H1 (cell line): ENCODE results near the gene PSMB3. TPM values are rescaled to one million over a fixed set of nuclear protein-coding genes. Genes with fewer than 3 reads are reported as not detected.
"Not testable (repeated sequence)": the region's sequence is repeated elsewhere in the genome, so short reads cannot be mapped to it uniquely, and the experiment has no call there.

Source experiments
- CTCF ChIA-PET: fragments of 300-600 bp; sonication (Branson Sonifier 250); formaldehyde crosslinking; loops from one replicate; lab custom pipeline; 2021; ENCODE audit not compliant: partially characterized antibody; lab: Charles Lee
- POLR2A ChIA-PET: fragments of 300-600 bp; sonication (Branson Sonifier 250); formaldehyde crosslinking; loops from one replicate; lab custom pipeline; 2021; ENCODE audit warnings: inconsistent platforms; ENCODE audit not compliant: partially characterized antibody; lab: Charles Lee
- DNase-seq, 2 experiments: peaks; one replicate each; pipeline versions ENCODE4 v3.0.0 to v3.0.0-alpha.2; 2010 to 2022; ENCODE audit warnings: low spot score in 2 of 2, low read depth in 1 of 2, mixed read lengths in 1 of 2
- FAIRE-seq: peaks from 2 replicates; lab custom pipeline; 2011; peaks lifted over from hg19 to GRCh38; lab: Jason Lieb, UNC
- H2AFZ ChIP-seq: 2 replicates; pipeline ENCODE4 v1.8.1; 2012; ENCODE audit warnings: low read length, inconsistent platforms
- H2AK5ac ChIP-seq: 2 replicates; pipeline ENCODE4 v1.6.1; 2013; ENCODE audit warnings: low read depth, low read length
- H2BK120ac ChIP-seq: replicated peaks from 2 replicates; pipeline ENCODE3; 2013; ENCODE audit warnings: low read depth, low read length, inconsistent platforms
- H2BK12ac ChIP-seq: 2 replicates; pipeline ENCODE4 v1.6.1; 2013; ENCODE audit warnings: low read depth, low read length
- H2BK15ac ChIP-seq: 2 replicates; pipeline ENCODE4 v1.6.1; 2013; ENCODE audit warnings: low read length
- H2BK20ac ChIP-seq: 2 replicates; pipeline ENCODE4 v1.6.1; 2013; ENCODE audit warnings: low read length
- H2BK5ac ChIP-seq: 2 replicates; pipeline ENCODE4 v1.6.1; 2013; ENCODE audit warnings: low read depth, low read length
- H3K14ac ChIP-seq: 2 replicates; pipeline ENCODE4 v1.6.1; 2013; ENCODE audit warnings: inconsistent platforms; ENCODE audit not compliant: insufficient read length
- H3K18ac ChIP-seq: 2 replicates; pipeline ENCODE4 v1.6.1; 2013; ENCODE audit warnings: low read length; ENCODE audit errors: extremely low read depth
- H3K23ac ChIP-seq: 2 replicates; pipeline ENCODE4 v1.6.1; 2013; ENCODE audit warnings: inconsistent platforms; ENCODE audit not compliant: insufficient read length
- H3K23me2 ChIP-seq: 2 replicates; pipeline ENCODE4 v1.6.1; 2013; ENCODE audit warnings: low read depth, low read length
- H3K27ac ChIP-seq: 2 replicates; pipeline ENCODE4 v1.6.1; 2011; ENCODE audit warnings: low read depth, low read length, inconsistent platforms
- H3K27me3 ChIP-seq, 4 experiments: replicated peaks in 1 of 4; 1 replicate in 1 of 4; 2 replicates in 3 of 4; pipeline versions ENCODE4 v1.6.1 to v1.8.1; 2011 to 2013; ENCODE audit warnings: low read length in 3 of 4, mild to moderate bottlenecking in 3 of 4, inconsistent platforms in 2 of 4, mixed read lengths in 2 of 4, moderate library complexity in 1 of 4; ENCODE audit not compliant: control insufficient read depth in 3 of 4, insufficient read depth in 3 of 4; ENCODE audit errors: extremely low read depth in 1 of 4
- H3K36me3 ChIP-seq, 4 experiments: 2 replicates each; pipeline versions ENCODE4 v1.6.1 to v1.8.1; 2011 to 2013; ENCODE audit warnings: mild to moderate bottlenecking in 4 of 4, low read length in 3 of 4, moderate library complexity in 2 of 4, control low read depth in 1 of 4, inconsistent platforms in 1 of 4; ENCODE audit not compliant: insufficient read depth in 4 of 4, control insufficient read depth in 2 of 4
- H3K4ac ChIP-seq: replicated peaks from 2 replicates; pipeline ENCODE3; 2013; ENCODE audit warnings: low read length, low read depth, mixed read lengths, inconsistent platforms; ENCODE audit not compliant: insufficient read length
- H3K4me1 ChIP-seq, 4 experiments: replicated peaks in 1 of 4; 1 replicate in 1 of 4; 2 replicates in 3 of 4; pipeline versions ENCODE4 v1.6.1 to v1.8.1; 2011 to 2013; ENCODE audit warnings: low read length in 3 of 4, inconsistent platforms in 2 of 4, mixed read lengths in 1 of 4; ENCODE audit not compliant: insufficient read depth in 4 of 4, control insufficient read depth in 3 of 4
- H3K4me2 ChIP-seq, 2 experiments: 2 replicates each; pipeline versions ENCODE4 v1.6.1 to v1.8.1; 2011 to 2013; ENCODE audit warnings: low read depth in 2 of 2, low read length in 2 of 2, control low read depth in 1 of 2, inconsistent platforms in 1 of 2, mild to moderate bottlenecking in 1 of 2; ENCODE audit not compliant: insufficient read depth in 1 of 2
- H3K4me3 ChIP-seq, 4 experiments: fragments of 200-600, 300-600 bp in 1 of 4; sonication (generic), shearing (Covaris generic), sonication (Bioruptor Twin) in 1 of 4; 2 replicates each; pipeline versions ENCODE4 v1.5.1 to v1.8.1; 2011 to 2016; ENCODE audit warnings: low read length in 4 of 4, low read depth in 3 of 4, control low read depth in 2 of 4, inconsistent platforms in 2 of 4, mild to moderate bottlenecking in 2 of 4, mixed read lengths in 1 of 4, moderate library complexity in 1 of 4; ENCODE audit not compliant: insufficient read depth in 2 of 4; ENCODE audit errors: extremely low read depth in 1 of 4
- H3K56ac ChIP-seq: replicated peaks from 2 replicates; pipeline ENCODE3; 2013; ENCODE audit warnings: low read depth, mild to moderate bottlenecking, mixed read lengths, low read length, inconsistent platforms; ENCODE audit not compliant: insufficient read length
- H3K79me1 ChIP-seq: 2 replicates; pipeline ENCODE4 v1.6.1; 2013; ENCODE audit warnings: low read depth, low read length, control low read depth
- H3K79me2 ChIP-seq, 2 experiments: 2 replicates each; pipeline versions ENCODE4 v1.6.1 to v1.8.1; 2012 to 2013; ENCODE audit warnings: low read length in 2 of 2, mild to moderate bottlenecking in 2 of 2, inconsistent platforms in 1 of 2; ENCODE audit not compliant: insufficient read depth in 2 of 2, control insufficient read depth in 1 of 2
- H3K9ac ChIP-seq, 4 experiments: replicated peaks in 1 of 4; 1 replicate in 1 of 4; 2 replicates in 3 of 4; pipeline versions ENCODE4 v1.6.1 to v1.8.1; 2011 to 2013; ENCODE audit warnings: low read depth in 3 of 4, low read length in 3 of 4, control low read depth in 2 of 4, mild to moderate bottlenecking in 2 of 4, moderate library complexity in 2 of 4, inconsistent platforms in 1 of 4; ENCODE audit errors: extremely low read depth in 1 of 4
- H3K9me3 ChIP-seq, 2 experiments: 2 replicates each; pipeline versions ENCODE4 v1.6.1 to v1.8.1; 2012 to 2013; ENCODE audit warnings: mild to moderate bottlenecking in 2 of 2, moderate library complexity in 2 of 2, control low read depth in 1 of 2, inconsistent platforms in 1 of 2, low read depth in 1 of 2, low read length in 1 of 2, mixed read lengths in 1 of 2; ENCODE audit not compliant: insufficient read depth in 2 of 2
- H4K20me1 ChIP-seq, 2 experiments: replicated peaks in 1 of 2; 2 replicates each; pipeline versions ENCODE3 to v1.8.1; 2011 to 2013; ENCODE audit warnings: inconsistent platforms in 2 of 2, low read length in 2 of 2, mild to moderate bottlenecking in 1 of 2; ENCODE audit not compliant: insufficient read depth in 2 of 2, control insufficient read depth in 1 of 2
- H4K5ac ChIP-seq: 2 replicates; pipeline ENCODE4 v1.6.1; 2013; ENCODE audit warnings: low read length, low read depth, mixed read lengths, inconsistent platforms; ENCODE audit not compliant: insufficient read length
- H4K8ac ChIP-seq: 2 replicates; pipeline ENCODE4 v1.8.0; 2013; ENCODE audit warnings: mild to moderate bottlenecking, moderate library complexity, low read length, inconsistent platforms; ENCODE audit not compliant: insufficient read depth; ENCODE audit errors: extremely low read depth
- H4K91ac ChIP-seq: replicated peaks from 2 replicates; pipeline ENCODE3; 2013; ENCODE audit warnings: low read length, mixed read lengths, inconsistent platforms; ENCODE audit not compliant: insufficient read length
- BRCA1 ChIP-seq: IDR thresholded peaks from 2 replicates; pipeline ENCODE4 v1.6.1; 2012; ENCODE audit warnings: low read depth, low read length, improper control_type of control experiment
- EGR1 ChIP-seq: IDR thresholded peaks from 2 replicates; pipeline ENCODE4 v1.6.1; 2011; ENCODE audit warnings: low read depth, low read length, borderline replicate concordance
- EP300 ChIP-seq, 2 experiments: IDR thresholded peaks; 1 replicate in 1 of 2; 2 replicates in 1 of 2; pipeline ENCODE4 v1.6.1; 2011 to 2012; ENCODE audit warnings: low read depth in 2 of 2, low read length in 2 of 2, mild to moderate bottlenecking in 2 of 2, borderline replicate concordance in 1 of 2, inconsistent platforms in 1 of 2, moderate library complexity in 1 of 2
- HDAC6 ChIP-seq: IDR thresholded peaks from one replicate; pipeline ENCODE4 v1.7.1; 2012; ENCODE audit warnings: low read depth, mild to moderate bottlenecking, inconsistent platforms, low read length, moderate library complexity
- JUND ChIP-seq: IDR thresholded peaks from 2 replicates; pipeline ENCODE4 v1.6.1; 2011; ENCODE audit warnings: mild to moderate bottlenecking, improper control_type of control experiment, low read length
- KDM1A ChIP-seq: fragments of 200-600, 300-600 bp; sonication (generic); IDR thresholded peaks from 2 replicates; pipeline ENCODE4 v1.7.1; 2016; ENCODE audit warnings: mild to moderate bottlenecking, low read length, borderline replicate concordance
- PHF8 ChIP-seq: fragments of 200-600 bp; sonication (generic); conservative IDR thresholded peaks from 2 replicates; pipeline ENCODE4 v1.7.1; 2012; ENCODE audit warnings: low read depth, mild to moderate bottlenecking, inconsistent platforms, low read length, moderate library complexity
- POLR2A ChIP-seq, 2 experiments: IDR thresholded peaks; 1 replicate in 1 of 2; 2 replicates in 1 of 2; pipeline ENCODE4 v1.6.1; 2011; ENCODE audit warnings: low read depth in 2 of 2, low read length in 2 of 2, mild to moderate bottlenecking in 2 of 2; ENCODE audit errors: control extremely low read depth in 1 of 2
- RBBP5 ChIP-seq: IDR thresholded peaks from 2 replicates; pipeline ENCODE4 v1.7.1; 2012; ENCODE audit warnings: low read depth, mild to moderate bottlenecking, inconsistent platforms, low read length, moderate library complexity, borderline replicate concordance
- SIRT6 ChIP-seq: IDR thresholded peaks from one replicate; pipeline ENCODE4 v1.7.1; 2012; ENCODE audit warnings: low read length, inconsistent platforms
- YY1 ChIP-seq: IDR thresholded peaks from 2 replicates; pipeline ENCODE4 v1.6.1; 2011; ENCODE audit warnings: low read depth, mild to moderate bottlenecking, low read length
- WGBS, 2 experiments: shearing (Covaris generic) in 1 of 2; methylation state at CpG; one replicate each; pipeline versions ENCODE4 v1.1.6 to v1.1.7; 2013 to 2015; ENCODE audit warnings: low lambda C conversion rate in 2 of 2, mixed read lengths in 2 of 2, inconsistent platforms in 1 of 2, low coverage in 1 of 2, missing lambda C conversion rate in 1 of 2; ENCODE audit not compliant: insufficient replicate concordance in 2 of 2, insufficient coverage in 1 of 2, insufficient read length in 1 of 2; ENCODE audit errors: extremely low coverage in 1 of 2, missing lambda C conversion rate in 1 of 2; 5-methylcytosine and 5-hydroxymethylcytosine counted together
- polyA plus RNA-seq, 7 experiments: library from polyadenylated mRNA; depleted of rRNA in 3 of 7; stranded (reverse) in 5 of 7; unstranded in 2 of 7; fragments of >200 nt in 5 of 7; fragments of 200-250 nt in 2 of 7; gene quantifications; 1 replicate in 5 of 7; 2 replicates in 1 of 7; 4 replicates in 1 of 7; pipeline versions ENCODE4 v1.2.1 to v1.2.3, GENCODE V29; 2011 to 2013; ENCODE audit warnings: missing spikeins in 2 of 7, mixed read lengths in 2 of 7
- total RNA-seq: library from RNA; stranded (reverse); fragmentation: NEBNext Ultra II Directional; extraction: Animal tissue kit (Norgen Biotek cat#: 25700); gene quantifications from 2 replicates; pipeline ENCODE4 v1.2.1, GENCODE V29; 2021

Gene PSMB3
- total and polyA plus RNA-seq, 2 of the 8 experiments (the other 6 are each of a cell fraction or from before 2014, with no cell fraction given) = 291 to 914 TPM

DNA sequence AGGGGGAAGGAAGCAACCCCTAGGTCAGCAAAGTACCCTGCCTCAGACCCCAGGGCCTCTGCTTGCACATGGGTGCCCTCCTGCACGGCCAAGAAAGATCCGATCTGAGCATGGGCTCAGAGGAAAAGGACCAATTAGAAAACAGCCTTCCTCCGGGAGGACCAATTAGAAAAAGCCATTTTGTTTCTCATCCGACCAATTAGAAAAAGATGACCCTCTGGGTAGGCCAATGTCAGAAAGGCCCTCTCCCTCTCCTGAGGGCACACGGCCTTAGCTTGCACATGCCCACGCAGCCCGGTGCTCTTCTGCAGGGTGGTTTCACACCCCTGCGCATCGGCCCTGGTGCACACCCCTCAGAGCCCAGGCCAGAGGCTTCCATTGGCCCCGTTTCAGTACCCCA, 27.5 kb upstream of the PSMB3 start (continued):
- TF ChIP-seq EGR1 = no peak
- TF ChIP-seq PHF8 = no peak
- TF ChIP-seq RBBP5 = no peak
- no peak for TF ChIP-seq JUND
- TF ChIP-seq EP300 (IDR thresholded peaks at IDR 0.05; ENCODE audit: borderline replicate concordance in 1 of 2, low read depth in 2 of 2, low read length in 2 of 2) = no peak
- TF ChIP-seq BRCA1 = no peak
- no peak for TF ChIP-seq HDAC6
- no peak for TF ChIP-seq YY1
- no peak for TF ChIP-seq SIRT6
- TF ChIP-seq POLR2A (IDR thresholded peaks at IDR 0.05; ENCODE audit: control extremely low read depth in 1 of 2, low read depth in 2 of 2, low read length in 2 of 2) = no peak
- TF ChIP-seq KDM1A = no peak

DNA sequence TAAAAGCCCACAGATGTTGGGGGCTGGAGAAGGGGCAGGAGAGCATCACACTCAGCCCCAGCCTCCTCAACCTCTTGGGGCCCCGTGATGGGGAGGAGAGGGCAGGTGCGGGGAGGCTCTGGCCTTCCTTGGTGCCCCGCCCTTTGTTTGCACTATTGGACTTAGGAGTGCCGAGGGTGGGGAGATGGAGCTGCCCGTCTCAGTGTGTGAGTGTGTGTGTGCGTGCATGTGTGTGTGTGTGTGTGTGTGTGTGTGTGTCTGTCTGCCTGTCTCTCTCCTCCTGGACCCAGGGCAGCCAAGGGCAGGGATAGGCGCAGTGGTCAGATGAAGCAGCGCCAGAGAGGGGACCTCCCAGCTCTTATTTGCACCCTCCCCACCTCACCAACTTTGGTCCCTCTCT, 26.4 kb upstream of the PSMB3 start:
- not testable (repeated sequence) for H2AK5ac ChIP-seq, H2BK12ac ChIP-seq, H3K23ac ChIP-seq, H2BK120ac ChIP-seq, H4K91ac ChIP-seq, H2BK15ac ChIP-seq, H3K36me3 ChIP-seq, H3K9me3 ChIP-seq, H3K56ac ChIP-seq, H3K14ac ChIP-seq, H3K4me1 ChIP-seq, H3K79me1 ChIP-seq, H3K9ac ChIP-seq, H3K4me3 ChIP-seq, H3K79me2 ChIP-seq, H3K27ac ChIP-seq, H3K4ac ChIP-seq, DNase-seq, H4K8ac ChIP-seq, H4K5ac ChIP-seq, H2BK5ac ChIP-seq, FAIRE-seq, H3K23me2 ChIP-seq, H3K4me2 ChIP-seq, H2AFZ ChIP-seq, H4K20me1 ChIP-seq, H2BK20ac ChIP-seq, H3K18ac ChIP-seq
- peaks cover 0 to 21% (median 9%) of the 10 kb centered on the region in 4 experiments; a peak in 4 of 7 replicates for H3K27me3 ChIP-seq
- WGBS, 2 experiments = 85% methylated on average over 6 of the region's 8 CpGs; no CpG with 5 or more reads in 1 of the 2 experiments
- POLR2A ChIA-PET = interaction anchor here (0.6 to 7.0 kb wide), 2 partner anchors 19 to 128 kb away, joined by 3 to 40 read pairs; partner anchors contain the start of gene RPL23
- CTCF ChIA-PET = interaction anchor here (1.2 kb wide), 1 partner anchor 15 kb away, joined by 3 read pairs; no protein-coding TSS in a partner anchor
